Spleen (tissue), 11 donors: ENCODE data around the gene SNX22. TPM values are rescaled to one million over a fixed set of nuclear protein-coding genes. Genes with fewer than 3 reads are reported as not detected.

Source experiments
- DNase-seq: peaks from one replicate; pipeline ENCODE4 v3.0.0-alpha.2; 2020
- H3K27ac ChIP-seq, 8 donors: fragments of 200-600 bp; sonication (generic) in 7 of 8; 1 replicate in 4 of 8; 2 replicates in 4 of 8; pipeline versions ENCODE4 v1.5.0 to v1.8.0; 2016 to 2021; ENCODE audit warnings: inconsistent platforms in 4 of 8, mild to moderate bottlenecking in 4 of 8, moderate library complexity in 1 of 8
- H3K27me3 ChIP-seq, 7 donors: fragments of 200-600 bp; sonication (generic) in 6 of 7; replicated peaks in 1 of 7; 1 replicate in 4 of 7; 2 replicates in 3 of 7; pipeline versions ENCODE4 v1.5.0 to v1.8.0; 2016 to 2021; ENCODE audit warnings: inconsistent platforms in 3 of 7, mild to moderate bottlenecking in 1 of 7
- H3K36me3 ChIP-seq, 6 donors: fragments of 200-600 bp; sonication (generic) in 5 of 6; 1 replicate in 4 of 6; 2 replicates in 2 of 6; pipeline versions ENCODE4 v1.5.0 to v1.8.0; 2016 to 2021; ENCODE audit warnings: inconsistent platforms in 2 of 6
- H3K4me1 ChIP-seq, 6 donors: fragments of 200-600 bp; sonication (generic) in 5 of 6; 1 replicate in 3 of 6; 2 replicates in 3 of 6; pipeline versions ENCODE4 v1.5.0 to v1.8.0; 2016 to 2021; ENCODE audit warnings: inconsistent platforms in 3 of 6
- H3K4me3 ChIP-seq, 8 donors: fragments of 200-600 bp; sonication (generic) in 7 of 8; 1 replicate in 4 of 8; 2 replicates in 4 of 8; pipeline versions ENCODE4 v1.5.0 to v1.8.0; 2016 to 2021; ENCODE audit warnings: inconsistent platforms in 4 of 8, mild to moderate bottlenecking in 4 of 8, moderate library complexity in 2 of 8
- H3K9me3 ChIP-seq, 8 donors: fragments of 200-600 bp; sonication (generic) in 7 of 8; 1 replicate in 4 of 8; 2 replicates in 4 of 8; pipeline versions ENCODE4 v1.5.0 to v1.8.0; 2016 to 2021; ENCODE audit warnings: inconsistent platforms in 4 of 8
- CTCF ChIP-seq, 11 experiments: fragments of 200-600 bp in 7 of 11; fragments of 450-650 bp in 4 of 11; sonication (generic) in 4 of 11; IDR thresholded peaks in 8 of 11; conservative IDR thresholded peaks in 3 of 11; 1 replicate in 7 of 11; 2 replicates in 4 of 11; pipeline versions ENCODE4 v1.4.0 to v1.8.0; 2016 to 2021; ENCODE audit warnings: antibody characterized with exemption in 11 of 11, inconsistent platforms in 4 of 11, mild to moderate bottlenecking in 1 of 11
- POLR2A ChIP-seq, 3 donors: fragments of 450-650 bp; IDR thresholded peaks; one replicate each; pipeline ENCODE4 v1.5.1; 2017; ENCODE audit warnings: antibody characterized with exemption in 3 of 3, mild to moderate bottlenecking in 1 of 3
- POLR2AphosphoS5 ChIP-seq, 3 donors: sonication (generic); formaldehyde crosslinking; IDR thresholded peaks; one replicate each; pipeline ENCODE4 v1.5.1; 2017; ENCODE audit warnings: antibody characterized with exemption in 3 of 3
- WGBS, 5 donors: extraction: QIAGEN DNeasy Blood & Tissue Kit in 3 of 5; methylation state at CpG; one replicate each; pipeline versions ENCODE4 v1.1.5 to v1.1.7; 2013 to 2018; 5-methylcytosine and 5-hydroxymethylcytosine counted together
- intact Hi-C: fragments of 100-400 bp; cut with DNase I; formaldehyde crosslinking; loops from one replicate; pipeline ENCODE4 v1.15.0; 2023; ENCODE audit warnings: low total_unique reads
- polyA plus RNA-seq, 3 donors: library from polyadenylated mRNA; stranded (reverse); fragments of 200-250 nt; gene quantifications; one replicate each; pipeline ENCODE4 v1.2.1, GENCODE V29; 2013
- total RNA-seq, 7 donors: library from RNA; depleted of rRNA in 3 of 7; stranded (reverse); fragments of >200 nt in 3 of 7; fragmentation: NEBNext Ultra II Directional in 4 of 7; extraction: Animal tissue kit (Norgen Biotek cat#: 25700) in 4 of 7; gene quantifications; one replicate each; pipeline versions ENCODE4 v1.1.0 to v1.2.1, GENCODE V29; 2016 to 2021
- donor health status: healthy with polysubstance abuse.
- donor health status: DM: no; HTN: no; CAD: no; lungs with moderate emphysema.
- donor health status: DM: no; HTN: no; CAD: no.
- donor health status: Bipolar disorder and iron deficiency.
- donor health status: healthy.
- donor health status: DM: no; HTN: no; CAD: no.
- donor health status: DM: yes; HTN: yes; CAD: no.

SNX22 gene
- total and polyA plus RNA-seq, 10 donors: 8.9 to 18.6 (median 13.7) TPM

GRCh38 chr15:64156652-64157331, 5.3 kb downstream of the SNX22 start:
- H3K27me3 ChIP-seq: peaks cover 0 to 16% (median 15%) of the 10 kb centered on the region in 7 donors
- TF ChIP-seq POLR2AphosphoS5 (IDR thresholded peaks at IDR 0.05) (peak in 1 of 3 donors; percentile 8), POLR2A (IDR thresholded peaks at IDR 0.05) (no peak)
- WGBS, 5 donors: 86 to 94% (median 88%) methylated on average over 14 to 16 of the region's 16 CpGs
- intact Hi-C loops: no loop called here
- peak overlapping the region in 1 of 8 donors; percentile 96 for H3K27ac ChIP-seq
- H3K4me3 ChIP-seq: no peak overlapping the region
- peaks cover 3 to 82% (median 75%) of the 10 kb centered on the region in 6 donors for H3K36me3 ChIP-seq
- no peak for DNase-seq
- peaks cover 23 to 84% (median 72%) of the 10 kb centered on the region in 6 donors for H3K4me1 ChIP-seq
- no peaks in the 10 kb centered on the region for H3K9me3 ChIP-seq

GRCh38 chr15:64157599-64158125, 6.1 kb downstream of the SNX22 start:
- H3K4me3 ChIP-seq: no peak overlapping the region
- peaks cover 19 to 83% (median 70%) of the 10 kb centered on the region in 6 donors for H3K4me1 ChIP-seq
- TF ChIP-seq CTCF (IDR thresholded peaks at IDR 0.05 in 8 of 11, conservative IDR thresholded peaks at IDR 0.05 in 3 of 11) (no peak), POLR2A (IDR thresholded peaks at IDR 0.05) (no peak), POLR2AphosphoS5 (IDR thresholded peaks at IDR 0.05) (no peak)
- H3K9me3 ChIP-seq: no peaks in the 10 kb centered on the region
- H3K27me3 ChIP-seq: peaks cover 0 to 7% (median 6%) of the 10 kb centered on the region in 7 donors
- no peak for DNase-seq
- intact Hi-C loops: no loop called here
- peak overlapping the region in 1 of 8 donors; percentile 96 for H3K27ac ChIP-seq
- H3K36me3 ChIP-seq: peaks cover 3 to 83% (median 75%) of the 10 kb centered on the region in 6 donors
- 75 to 95% (median 87%) methylated on average over 1 of the region's 1 CpG for WGBS, 5 donors

GRCh38 chr15:64158363-64159134, 7.0 kb downstream of the SNX22 start:
- 80 to 88% (median 82%) methylated on average over 11 of the region's 11 CpGs for WGBS, 5 donors
- H3K27ac ChIP-seq: peak overlapping the region in 4 of 8 donors; percentile 26 to 96 (median 33)

More at GRCh38 chr15:64158363-64159134, 7.0 kb downstream of the SNX22 start:
- H3K4me3 ChIP-seq: no peak overlapping the region
- no peaks in the 10 kb centered on the region for H3K9me3 ChIP-seq
- intact Hi-C loops: no loop called here
- H3K4me1 ChIP-seq: peaks cover 18 to 77% (median 64%) of the 10 kb centered on the region in 6 donors
- no peak for DNase-seq
- H3K36me3 ChIP-seq: peaks cover 3 to 83% (median 75%) of the 10 kb centered on the region in 6 donors
- TF ChIP-seq POLR2AphosphoS5 (IDR thresholded peaks at IDR 0.05) (peak in 2 of 3 donors; percentile 38 to 56), CTCF (IDR thresholded peaks at IDR 0.05 in 8 of 11, conservative IDR thresholded peaks at IDR 0.05 in 3 of 11) (no peak), POLR2A (IDR thresholded peaks at IDR 0.05) (no peak)
- H3K27me3 ChIP-seq: no peaks in the 10 kb centered on the region
